ENCODE data around the gene BZW2. TPM values are rescaled to one million over a fixed set of nuclear protein-coding genes. Genes with fewer than 3 reads are reported as not detected.

Gene BZW2
- total and polyA plus RNA-seq, 2 of the 13 experiments (the other 11 are each of a cell fraction or from before 2014, with no cell fraction given): 21.8 to 95.2 TPM

- 38% methylated on average over 5 of the region's 5 CpGs for WGBS (ENCODE audit: low lambda C conversion rate)
- FAIRE-seq (no peak), ATAC-seq (no peak), DNase-seq (ENCODE audit: low spot score) (no peak)
- in situ Hi-C loops (cut with HindIII; ENCODE audit: extremely low pct_ligation_motif_present, low pct_unique_long_range_greater_than_20kb) (no loop called here), intact Hi-C loops (cut with micrococcal nuclease; ENCODE audit: unreplicated experiment) (no loop called here)
- Histone ChIP-seq H3K9me3 (ENCODE audit: low read length) (no peaks in the 10 kb centered on the region), H4K20me1 (ENCODE audit: insufficient read depth, low read length) (no peaks in the 10 kb centered on the region), H3K79me2 (ENCODE audit: insufficient read depth, low read length) (no peaks in the 10 kb centered on the region), H3K4me1 (ENCODE audit: insufficient read depth, low read length) (0 out of 2 replicates have a peak, but pooled peaks cover 2% of the 10 kb centered on the region), H3K9ac (ENCODE audit: insufficient read depth, low read depth, low read length) (no peak overlapping the region), H3K4me3 (replicated peaks in 1 of 3; ENCODE audit: insufficient read depth in 1 of 3, low read depth in 2 of 3, low read length in 3 of 3) (no peak overlapping the region), H3K4me2 (ENCODE audit: low read depth, low read length) (no peak overlapping the region), H3K36me3 (replicated peaks in 1 of 2; ENCODE audit: control insufficient read depth in 1 of 2, insufficient read depth in 2 of 2, low read length in 2 of 2) (no peaks in the 10 kb centered on the region), H3K27ac (ENCODE audit: extremely low read length, insufficient read depth, low read length) (no peak overlapping the region), H2AFZ (ENCODE audit: low read length) (no peak overlapping the region), H3K27me3 (ENCODE audit: control insufficient read depth in 1 of 2, insufficient read depth in 2 of 2, low read length in 2 of 2) (no peaks in the 10 kb centered on the region)
- CTCF ChIA-PET (ENCODE audit: low intra/inter-chr PET ratio, low total read pairs): no interaction called here
- no peak for TF ChIP-seq ZMAT3 (CRISPR knock-in tag; conservative IDR thresholded peaks at IDR 0.05)
- no peak for TF ChIP-seq GTF3A (CRISPR knock-in tag; conservative IDR thresholded peaks at IDR 0.05)
- no peak for TF ChIP-seq STAT6 (CRISPR knock-in tag; IDR thresholded peaks at IDR 0.05; ENCODE audit: borderline replicate concordance)
- no peak for TF ChIP-seq ZNF660 (CRISPR knock-in tag; IDR thresholded peaks at IDR 0.05; ENCODE audit: borderline replicate concordance, low read depth)
- TF ChIP-seq KDM5A (IDR thresholded peaks at IDR 0.05; ENCODE audit: borderline replicate concordance, low read length): no peak
- TF ChIP-seq RAD51 (IDR thresholded peaks at IDR 0.05; ENCODE audit: borderline replicate concordance): no peak
- TF ChIP-seq ZNF225 (CRISPR knock-in tag; IDR thresholded peaks at IDR 0.05): no peak
- TF ChIP-seq ZNF597 (CRISPR knock-in tag; IDR thresholded peaks at IDR 0.05): no peak
- no peak for TF ChIP-seq FOXK2 (IDR thresholded peaks at IDR 0.05)
- TF ChIP-seq ZNF619 (CRISPR knock-in tag; IDR thresholded peaks at IDR 0.05): no peak
- TF ChIP-seq TRAFD1 (CRISPR knock-in tag; IDR thresholded peaks at IDR 0.05; ENCODE audit: borderline replicate concordance): no peak
- TF ChIP-seq KLF13 (CRISPR knock-in tag; IDR thresholded peaks at IDR 0.05): no peak
- no peak for TF ChIP-seq GFI1 (CRISPR knock-in tag; IDR thresholded peaks at IDR 0.05; ENCODE audit: borderline replicate concordance)
- no peak for TF ChIP-seq CAMTA2 (CRISPR knock-in tag; IDR thresholded peaks at IDR 0.05; ENCODE audit: borderline replicate concordance)
- TF ChIP-seq MATR3 (CRISPR knock-in tag; IDR thresholded peaks at IDR 0.05): no peak
- no peak for TF ChIP-seq MTF1 (CRISPR knock-in tag; IDR thresholded peaks at IDR 0.05)
- no peak for TF ChIP-seq ZNF121 (CRISPR knock-in tag; IDR thresholded peaks at IDR 0.05)
- TF ChIP-seq ZNF879 (CRISPR knock-in tag; IDR thresholded peaks at IDR 0.05): no peak
- TF ChIP-seq MED1 (CRISPR knock-in tag; IDR thresholded peaks at IDR 0.05): no peak
- no peak for TF ChIP-seq ZNF451 (CRISPR knock-in tag; IDR thresholded peaks at IDR 0.05)
- no TSS peak for BruUV-seq (replicated peaks)
- POLR2A ChIA-PET: no interaction called here
These were observed 92.2 kb downstream of the BZW2 start for GRCh38 chr7:16738011-16738688.
